Stimulated activated CD8-positive, alpha-beta memory T cell treated with anti-CD3 and anti-CD28 coated beads, Interleukin-12 subunit alpha, Interleukin-12 subunit beta, amount 100 ng/mL, for 24 hours (primary cell): ENCODE data around the gene PDE4D.

Source experiments
- DNase-seq: peaks from one replicate; pipeline ENCODE4 v3.0.0-alpha.2; 2020; ENCODE audit errors: extremely low read depth

PDE4D gene

GRCh38 chr5:59216841-59217240 is 676.7 kb downstream of the PDE4D start:
- DNase-seq = no peak

GRCh38 chr5:59212596-59212995 is 680.9 kb downstream of the PDE4D start:
- DNase-seq = no peak

GRCh38 chr5:59209758-59210359 is 683.7 kb downstream of the PDE4D start:
- no peak for DNase-seq

- no peak for DNase-seq
Measured at GRCh38 chr5:59208474-59208873, 685.1 kb downstream of the PDE4D start.

- DNase-seq = no peak
Measured at GRCh38 chr5:59207401-59207800, 686.1 kb downstream of the PDE4D start.

GRCh38 chr5:59206132-59206581 is 687.4 kb downstream of the PDE4D start:
- no peak for DNase-seq

GRCh38 chr5:59204114-59204897 is 689.2 kb downstream of the PDE4D start:
- DNase-seq = no peak

- DNase-seq = no peak
Measured at GRCh38 chr5:59199868-59200267, 693.7 kb downstream of the PDE4D start.

- DNase-seq = no peak
Measured at GRCh38 chr5:59198832-59199231, 694.7 kb downstream of the PDE4D start.

- no peak for DNase-seq
Measured at GRCh38 chr5:59198365-59198764, 695.2 kb downstream of the PDE4D start.

GRCh38 chr5:59197911-59198310 is 695.6 kb downstream of the PDE4D start:
- no peak for DNase-seq

- no peak for DNase-seq
Measured at GRCh38 chr5:59193616-59194319, 699.8 kb downstream of the PDE4D start.

- DNase-seq = no peak
Measured at GRCh38 chr5:59190746-59191145, 702.8 kb downstream of the PDE4D start.

GRCh38 chr5:59189472-59190244 is 703.9 kb downstream of the PDE4D start:
- no peak for DNase-seq

- DNase-seq = peak; percentile 5
Measured at GRCh38 chr5:59188419-59189225, 704.9 kb downstream of the PDE4D start.

- no peak for DNase-seq
Measured at GRCh38 chr5:59187857-59188256, 705.7 kb downstream of the PDE4D start.

GRCh38 chr5:59186623-59187022 is 706.9 kb downstream of the PDE4D start:
- DNase-seq = no peak

GRCh38 chr5:59185757-59186385 is 707.7 kb downstream of the PDE4D start:
- DNase-seq = no peak

GRCh38 chr5:59184769-59185168 is 708.8 kb downstream of the PDE4D start:
- DNase-seq = no peak

- DNase-seq = no peak
Measured at GRCh38 chr5:59182760-59183159, 710.8 kb downstream of the PDE4D start.

GRCh38 chr5:59180515-59180914 is 713.0 kb downstream of the PDE4D start:
- no peak for DNase-seq
